SHP77 treated with DMSO at 0.1 percent for 48 hours (cell line): ENCODE measurements around the gene MRTFA.
"Not testable (repeated sequence)": the region's sequence is repeated elsewhere in the genome, so short reads cannot be mapped to it uniquely, and the experiment has no call there.

Experiments
- DNase-seq: peaks from one replicate; lab custom pipeline; 2025; lab: John Stamatoyannopoulos, UW

The MRTFA gene

DNA sequence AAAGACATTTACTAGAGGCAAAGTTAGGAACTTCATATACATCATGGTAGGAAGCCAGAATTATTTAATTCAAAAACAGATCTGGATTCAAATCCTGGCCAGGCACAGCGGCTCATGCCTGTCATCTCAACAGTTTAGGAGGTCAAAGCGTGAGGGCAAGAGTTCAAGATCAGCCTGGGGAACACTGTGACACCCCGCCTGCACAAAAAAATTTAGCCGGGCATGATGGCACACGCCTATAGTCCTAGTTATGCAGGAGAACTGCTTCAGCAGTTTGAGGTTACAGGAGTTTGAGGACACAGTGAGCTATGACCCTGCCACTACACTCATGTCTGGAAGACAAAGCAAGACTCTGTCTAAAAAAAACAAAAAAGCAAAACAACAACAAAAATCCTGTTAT lies 8.9 kb downstream of the MRTFA start:
- DNase-seq, result no peak

- no peak for DNase-seq
Observed at GRCh38 chr22:40626851-40627250, 9.7 kb downstream of the MRTFA start.

- DNase-seq, result not testable (repeated sequence)
Observed at GRCh38 chr22:40625794-40626193, 10.7 kb downstream of the MRTFA start.

DNA sequence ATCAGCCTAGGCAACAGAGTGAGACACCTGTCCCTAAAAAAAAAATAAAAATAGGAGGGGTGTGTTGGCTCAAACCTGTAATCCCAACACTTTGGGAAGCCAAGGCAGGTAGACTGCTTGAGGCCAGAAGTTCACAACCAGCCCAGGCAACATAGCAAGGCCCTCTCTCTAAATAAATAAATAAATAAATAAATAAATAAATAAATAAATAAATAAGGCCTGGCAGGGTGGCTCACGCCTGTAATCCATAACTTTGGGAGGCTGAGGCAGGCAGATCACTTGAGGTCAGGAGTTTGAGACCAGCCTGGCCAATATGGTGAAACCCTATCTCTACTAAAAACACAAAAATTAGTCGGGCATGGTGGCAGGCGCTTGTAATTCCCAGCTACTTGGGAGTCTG lies 11.2 kb downstream of the MRTFA start:
- DNase-seq, result not testable (repeated sequence)

DNA sequence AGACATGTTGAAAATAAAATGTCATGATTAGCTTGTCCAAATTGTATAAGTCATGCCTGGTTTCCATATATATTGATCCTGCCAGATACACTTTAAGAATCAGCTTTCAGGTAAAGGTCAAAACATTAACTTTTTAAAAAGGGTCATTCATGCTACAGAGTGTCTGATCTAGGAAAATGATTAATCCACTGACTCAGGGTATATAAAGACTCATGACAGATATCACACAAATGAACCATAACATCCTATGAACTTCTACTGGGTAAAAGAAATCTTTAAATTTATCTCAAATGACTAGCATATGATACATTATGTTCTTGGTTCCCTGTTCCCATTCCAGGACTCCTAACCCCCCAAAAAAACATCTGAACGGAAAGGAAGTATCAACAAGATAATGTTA lies 11.7 kb downstream of the MRTFA start:
- no peak for DNase-seq

DNA sequence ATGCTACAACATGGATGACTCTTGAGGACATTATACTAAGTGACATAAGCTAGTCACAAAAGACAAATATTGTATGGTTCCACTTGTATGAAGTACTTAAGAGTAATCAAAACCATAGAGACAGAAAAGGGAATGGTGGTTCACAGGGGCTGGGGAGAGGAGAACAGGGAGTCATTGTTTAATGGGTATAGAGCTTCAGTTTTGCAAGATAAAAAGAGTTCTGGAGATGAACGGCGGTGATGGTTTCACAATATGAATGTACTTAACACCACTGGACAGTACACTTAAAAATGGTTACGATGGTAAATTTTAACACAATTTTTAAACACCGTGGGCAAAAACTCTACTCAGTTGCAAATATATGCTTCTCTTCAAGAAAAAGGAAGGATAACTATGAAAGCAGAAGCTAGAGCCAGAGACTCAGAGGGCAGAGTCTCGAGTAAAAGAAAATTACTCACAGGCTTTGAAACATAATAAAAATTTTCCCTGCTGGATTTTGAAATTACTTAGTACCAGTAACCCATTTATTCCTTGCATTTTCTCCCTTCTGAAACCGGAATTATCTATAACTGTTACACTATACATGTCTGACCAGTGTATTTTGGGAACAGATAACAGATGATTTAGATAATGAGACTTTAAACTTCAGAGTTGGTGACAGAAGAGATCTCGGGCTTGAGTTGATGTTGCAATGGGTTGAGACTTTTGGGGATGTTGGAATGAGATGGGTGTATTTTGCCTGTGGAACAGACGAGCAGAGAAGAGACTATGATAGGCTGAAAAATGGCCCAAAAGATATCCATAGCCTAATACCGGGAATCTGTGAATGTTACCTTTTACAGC lies 15.0 kb downstream of the MRTFA start:
- DNase-seq, result no peak

- no peak for DNase-seq
Observed at GRCh38 chr22:40620464-40621046, 16.0 kb downstream of the MRTFA start.

- no peak for DNase-seq
Observed at GRCh38 chr22:40618400-40618799, 18.1 kb downstream of the MRTFA start.

DNA sequence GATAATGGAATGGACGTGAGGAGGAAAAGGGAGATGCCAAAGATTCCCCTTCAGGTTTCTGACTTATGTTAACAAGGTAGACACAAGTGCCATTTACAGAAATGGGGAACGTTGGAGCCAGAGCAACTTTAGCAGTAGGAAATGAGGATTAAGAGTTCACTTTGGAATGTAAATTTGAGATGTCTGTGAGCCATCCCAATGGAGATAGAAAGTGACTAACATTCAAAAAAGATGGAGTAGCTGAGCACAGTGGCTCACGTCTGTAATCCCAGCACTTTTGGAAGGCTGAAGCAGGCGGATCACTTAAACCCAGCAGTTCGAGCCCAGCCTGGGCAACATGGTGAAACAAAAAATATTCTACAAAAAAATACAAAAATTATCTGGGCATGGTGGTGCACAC lies 19.9 kb downstream of the MRTFA start:
- DNase-seq, result no peak

- no peak for DNase-seq
Observed at GRCh38 chr22:40613067-40613466, 23.5 kb downstream of the MRTFA start.

DNA sequence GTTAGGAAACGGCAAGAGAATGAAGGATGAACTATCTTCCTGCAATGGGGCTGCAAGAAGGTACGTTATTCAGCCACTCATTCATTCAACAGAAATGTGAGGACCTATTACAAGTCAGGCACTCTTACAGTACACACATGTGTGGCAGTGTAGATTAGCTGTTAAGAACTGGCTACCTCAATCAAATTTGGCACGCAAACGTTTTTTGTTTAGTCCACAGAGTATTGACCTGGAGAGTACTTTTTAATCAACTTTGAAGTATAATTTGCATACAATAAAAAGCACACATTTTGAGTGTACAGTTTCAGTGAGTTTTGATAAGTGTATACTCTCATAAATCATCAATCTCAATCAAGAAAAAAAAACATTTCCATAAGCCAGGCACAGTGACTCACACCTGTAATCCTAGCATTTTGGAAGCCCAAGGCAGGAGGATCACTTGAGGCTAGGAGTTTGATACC lies 24.2 kb downstream of the MRTFA start:
- DNase-seq, result no peak

DNA sequence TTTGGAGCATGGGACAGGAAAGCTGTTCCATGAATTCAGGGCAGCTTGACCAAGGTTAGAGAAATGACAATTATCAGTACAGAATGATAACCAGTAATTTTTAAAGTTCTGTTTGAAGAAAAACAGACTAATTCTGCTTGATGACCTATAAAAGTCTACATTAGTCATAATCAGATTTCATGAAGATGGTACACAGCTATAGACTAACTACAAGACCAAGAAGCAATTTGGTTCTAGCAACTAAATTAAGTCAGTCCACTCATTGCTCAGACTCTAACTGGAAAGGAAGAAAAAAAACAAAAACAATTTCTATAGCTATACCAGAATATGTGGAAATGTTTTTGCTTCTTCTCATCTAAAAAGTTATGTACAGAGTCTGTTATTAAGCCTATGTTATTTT lies 24.9 kb downstream of the MRTFA start:
- DNase-seq, result no peak

DNA sequence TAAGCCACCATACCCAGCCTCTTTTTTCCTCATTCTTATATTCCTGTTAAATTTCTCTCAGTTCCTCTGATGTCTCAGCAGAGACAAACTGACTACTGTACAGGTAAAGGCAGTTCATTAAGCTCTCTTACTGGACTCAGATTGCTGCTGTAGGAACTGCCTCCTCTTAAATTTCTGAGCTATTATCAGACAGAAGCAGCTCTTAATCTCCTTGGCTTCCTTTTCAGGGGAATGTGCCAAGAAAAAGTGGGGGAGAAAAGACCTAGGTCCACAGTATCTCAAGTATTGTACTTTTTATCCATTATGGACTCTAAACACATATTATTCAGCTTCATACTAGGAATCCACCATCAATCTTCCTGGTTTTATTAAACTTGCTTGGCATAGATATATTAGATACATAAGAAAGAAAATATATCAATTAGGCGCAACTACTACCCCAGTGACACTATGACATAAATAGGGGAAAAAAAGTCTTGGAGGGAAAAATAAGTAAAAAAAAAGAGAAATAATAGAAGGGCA lies 26.1 kb downstream of the MRTFA start:
- no peak for DNase-seq

GRCh38 chr22:40609216-40609615 lies 27.3 kb downstream of the MRTFA start:
- DNase-seq, result no peak

GRCh38 chr22:40607506-40607905 lies 29.0 kb downstream of the MRTFA start:
- DNase-seq, result no peak

- DNase-seq, result no peak
Observed at GRCh38 chr22:40606306-40606705, 30.2 kb downstream of the MRTFA start.

DNA sequence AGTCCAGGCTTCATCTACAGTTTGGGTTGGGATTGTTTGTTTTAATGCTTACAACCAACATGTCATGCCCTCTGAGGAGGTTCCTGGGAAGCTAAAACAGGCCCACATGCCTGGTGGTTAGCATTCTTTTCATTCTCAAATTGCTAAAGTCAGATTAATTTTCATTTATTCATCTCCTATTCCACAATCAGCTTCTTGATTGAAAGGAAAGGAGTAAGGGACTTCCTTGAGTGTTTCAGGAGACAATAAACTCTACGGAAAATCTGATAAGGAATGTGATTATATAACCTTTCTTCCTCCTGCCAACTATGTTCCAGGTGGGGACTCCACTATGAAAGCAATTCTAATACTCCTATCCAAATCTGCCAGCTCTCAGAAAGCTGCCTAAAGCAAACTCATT lies 30.8 kb downstream of the MRTFA start:
- no peak for DNase-seq

DNA sequence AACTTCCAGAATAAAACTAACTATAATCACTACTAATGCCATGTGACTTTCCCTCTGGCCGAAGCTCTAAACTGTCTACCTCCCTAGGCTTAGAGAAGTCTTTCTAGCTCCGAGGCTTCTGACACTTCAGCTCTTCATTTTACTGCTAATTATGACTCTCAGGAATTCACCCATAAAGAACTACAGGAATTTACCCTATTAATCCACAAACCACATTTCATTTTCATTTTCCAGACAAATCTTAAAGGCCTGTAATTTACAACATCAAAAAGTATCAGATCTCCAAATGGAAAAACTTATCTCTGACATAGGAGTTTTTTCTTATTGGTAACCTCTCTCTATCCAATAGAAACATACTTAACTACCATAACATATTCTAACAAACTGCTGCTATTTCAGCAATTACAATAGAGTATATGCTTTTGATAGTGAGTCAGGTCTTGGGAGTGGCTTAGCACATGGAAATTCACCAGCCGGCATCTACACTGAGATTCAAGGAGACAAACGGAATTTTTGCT lies 33.4 kb downstream of the MRTFA start:
- no peak for DNase-seq

DNA sequence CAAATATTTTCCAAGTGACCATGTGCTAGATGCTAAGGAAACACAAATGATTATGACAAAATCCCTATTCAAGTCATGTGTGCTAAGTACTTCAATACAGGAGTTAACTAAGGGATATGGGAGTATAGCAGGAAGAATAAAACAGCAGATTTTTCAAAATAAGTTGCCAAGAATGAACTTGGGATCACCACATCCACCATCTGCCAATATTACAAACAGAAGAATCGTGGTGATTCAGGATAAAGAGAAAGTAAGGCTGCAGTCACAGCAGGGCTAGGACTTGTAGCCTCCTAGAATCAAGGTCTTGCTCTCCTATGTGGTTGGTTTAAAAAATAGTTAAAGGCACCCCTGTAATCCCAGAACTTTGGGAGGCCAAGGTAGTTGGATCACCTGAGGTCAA lies 34.3 kb downstream of the MRTFA start:
- no peak for DNase-seq

GRCh38 chr22:40599731-40600130 lies 36.8 kb downstream of the MRTFA start:
- DNase-seq, result no peak

GRCh38 chr22:40598712-40599111 lies 37.8 kb downstream of the MRTFA start:
- DNase-seq, result not testable (repeated sequence)

GRCh38 chr22:40597526-40598430 lies 38.7 kb downstream of the MRTFA start:
- no peak for DNase-seq
